Stimulated activated CD4-positive, alpha-beta T cell treated with anti-CD3 and anti-CD28 coated beads, Interleukin-1b, Interleukin-23, amount 100 ng/mL, for 1 hour (primary cell): ENCODE data around the gene PCGF1.

ENCODE experiments used
- DNase-seq, 2 donors: peaks; one replicate each; pipeline ENCODE4 v3.0.0-alpha.2; 2020; ENCODE audit warnings: low read depth in 2 of 2

Gene PCGF1

DNA sequence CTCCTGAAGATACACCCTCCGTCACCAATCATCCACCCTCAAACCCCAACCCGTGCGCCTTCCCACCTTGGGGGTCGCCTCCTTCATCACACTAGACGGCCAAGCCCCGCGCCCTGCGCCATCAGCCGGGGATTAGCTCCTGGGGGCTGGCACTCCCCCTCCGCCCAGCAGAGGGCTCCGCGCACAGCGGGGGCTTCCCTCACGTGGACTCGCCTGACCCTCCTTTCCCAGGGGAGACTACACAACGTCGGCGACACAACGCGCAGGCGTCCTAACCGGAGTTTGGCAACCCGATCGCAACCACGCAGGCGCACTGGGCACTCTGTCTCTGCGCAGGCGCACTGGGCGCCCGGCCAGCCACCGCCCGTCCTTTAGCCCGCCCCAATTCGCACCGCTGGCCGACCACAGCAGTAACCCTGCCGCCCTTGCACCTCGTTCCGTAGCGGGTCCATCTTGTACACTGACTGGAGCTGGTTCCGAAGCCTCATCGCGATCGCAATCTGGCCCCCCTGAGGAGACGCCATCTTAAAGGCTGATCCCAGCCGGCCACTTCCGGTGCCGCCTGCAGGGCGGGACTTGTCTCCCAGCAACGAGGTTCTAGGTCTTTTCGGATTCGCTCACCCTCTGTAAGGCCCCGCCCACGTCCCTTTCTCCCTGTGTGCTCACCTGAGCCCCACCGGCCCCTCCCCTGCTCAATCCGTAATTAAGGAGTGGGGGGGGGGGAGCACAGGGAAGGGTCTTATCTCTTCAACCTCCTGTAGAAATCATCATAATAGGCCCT lies at the start of gene PCGF1:
PCGF1 (minus strand) TSS at position 551 of the 781 bp plus-strand sequence; CDS start at position 524, 27 bp downstream.
- peak; percentile 94 to 99 for DNase-seq

DNA sequence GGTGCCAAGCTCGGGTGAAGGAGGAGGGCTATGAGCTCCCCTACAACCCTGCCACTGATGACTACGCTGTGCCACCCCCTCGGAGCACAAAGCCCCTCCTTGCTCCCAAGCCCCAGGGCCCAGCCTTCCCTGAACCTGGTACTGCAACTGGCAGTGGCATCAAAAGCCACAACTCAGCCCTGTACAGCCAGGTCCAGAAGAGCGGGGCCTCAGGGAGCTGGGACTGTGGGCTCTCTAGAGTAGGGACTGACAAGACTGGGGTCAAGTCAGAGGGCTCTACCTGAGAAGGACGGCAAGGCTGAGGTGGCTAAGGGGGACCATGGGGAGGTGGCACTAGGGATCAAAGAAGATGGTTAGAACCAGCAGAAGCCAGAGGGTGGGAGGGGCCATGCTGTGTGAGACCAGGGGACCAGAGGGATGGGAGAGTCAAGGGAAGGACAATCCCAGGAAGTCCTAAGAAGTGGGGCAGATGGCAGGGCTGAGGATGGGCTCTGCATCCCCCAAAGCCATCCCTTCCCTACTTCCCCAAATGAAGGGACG lies 49.4 kb upstream of the PCGF1 start:
- no peak for DNase-seq

- DNase-seq = no peak
Observed at GRCh38 chr2:74556159-74556558, 48.7 kb upstream of the PCGF1 start.

- no peak for DNase-seq
Observed at GRCh38 chr2:74555610-74556103, 48.2 kb upstream of the PCGF1 start.

DNA sequence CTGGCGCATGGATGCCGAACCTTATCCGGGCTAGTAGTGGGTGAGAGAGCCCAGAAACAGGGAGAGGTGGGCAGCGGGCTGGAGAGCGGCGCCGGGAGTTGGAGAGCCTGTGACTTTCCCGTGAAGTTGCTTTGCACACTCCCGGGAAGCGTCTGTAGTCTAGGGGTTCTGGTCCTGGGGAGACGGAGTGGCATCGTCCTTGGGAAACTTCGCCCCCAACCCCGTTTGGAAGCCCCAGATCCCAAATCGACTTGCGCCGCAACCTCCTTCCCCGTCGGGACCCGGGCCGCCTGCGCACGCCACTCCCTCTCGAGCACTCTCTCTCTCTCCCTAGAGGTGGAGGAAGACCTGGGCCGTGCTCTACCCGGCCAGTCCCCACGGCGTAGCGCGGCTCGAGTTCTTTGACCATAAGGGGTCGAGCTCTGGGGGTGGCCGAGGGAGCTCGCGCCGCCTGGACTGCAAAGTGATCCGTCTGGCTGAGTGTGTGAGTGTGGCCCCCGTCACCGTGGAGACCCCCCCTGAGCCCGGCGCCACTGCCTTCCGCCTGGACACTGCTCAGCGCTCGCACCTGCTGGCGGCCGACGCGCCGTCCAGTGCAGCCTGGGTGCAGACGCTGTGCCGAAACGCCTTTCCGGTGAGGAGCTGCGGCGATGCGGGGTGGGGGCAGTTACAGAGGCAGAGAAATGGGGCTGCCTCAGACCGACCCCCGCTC lies 47.5 kb upstream of the PCGF1 start:
- DNase-seq = no peak

DNA sequence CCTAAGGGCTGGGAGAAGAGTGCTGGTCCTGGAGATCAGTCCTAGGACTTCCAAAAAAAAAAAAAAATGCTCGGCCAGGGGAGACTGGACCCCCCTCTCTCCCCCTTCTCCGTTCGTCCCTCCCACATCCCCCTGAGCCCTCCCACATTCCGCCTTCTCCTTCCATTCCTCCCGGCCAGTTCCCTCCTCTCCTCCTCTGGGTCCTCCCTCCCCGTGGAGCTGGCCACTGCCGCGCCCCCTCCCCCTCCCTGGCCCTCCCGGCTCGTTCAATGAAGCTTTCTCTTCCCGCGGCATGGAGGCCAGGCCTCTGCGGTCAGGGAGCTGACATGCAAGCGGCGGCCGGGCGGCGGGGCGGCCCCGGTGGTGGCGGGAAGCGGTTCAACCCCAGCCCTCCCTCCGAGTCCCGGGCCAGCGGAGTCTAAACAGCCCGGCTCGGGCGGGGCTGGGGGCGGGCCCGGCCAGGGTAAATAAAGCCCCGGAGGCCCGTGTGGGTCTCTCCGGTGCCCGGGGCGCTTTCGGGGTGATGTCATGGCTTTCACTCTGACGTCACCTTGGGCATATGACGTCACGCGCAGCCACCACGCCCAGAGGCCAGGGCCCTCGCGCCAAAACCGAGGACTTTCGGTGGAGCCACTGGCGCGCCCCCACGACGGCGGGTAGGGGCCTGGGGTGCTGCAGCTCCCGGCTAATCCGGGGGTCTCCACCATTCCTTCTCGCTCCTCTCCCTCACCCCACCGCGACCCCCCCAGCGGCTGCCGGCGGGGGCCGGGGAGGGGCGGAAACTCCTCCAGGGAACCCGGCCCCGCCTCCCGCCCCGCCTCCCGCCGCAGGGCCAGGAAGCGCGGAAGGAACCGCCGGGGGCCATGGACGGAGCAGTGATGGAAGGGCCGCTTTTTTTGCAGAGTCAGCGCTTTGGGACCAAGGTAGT lies 46.7 kb upstream of the PCGF1 start, which contains the start of the genes DOK1 and LOXL3:
DOK1 (plus strand) TSS at position 829 of the 928 bp plus-strand sequence; CDS start at position 864, 35 bp downstream.
LOXL3 (minus strand) TSS at position 51 of the 928 bp plus-strand sequence. CDS start 1,308 bp downstream, outside the sequence.
- peak; percentile 58 to 82 for DNase-seq

- DNase-seq = no peak
Observed at GRCh38 chr2:74552914-74553811, 45.7 kb upstream of the PCGF1 start.

- DNase-seq = no peak
Observed at GRCh38 chr2:74551942-74552913, 44.7 kb upstream of the PCGF1 start.

DNA sequence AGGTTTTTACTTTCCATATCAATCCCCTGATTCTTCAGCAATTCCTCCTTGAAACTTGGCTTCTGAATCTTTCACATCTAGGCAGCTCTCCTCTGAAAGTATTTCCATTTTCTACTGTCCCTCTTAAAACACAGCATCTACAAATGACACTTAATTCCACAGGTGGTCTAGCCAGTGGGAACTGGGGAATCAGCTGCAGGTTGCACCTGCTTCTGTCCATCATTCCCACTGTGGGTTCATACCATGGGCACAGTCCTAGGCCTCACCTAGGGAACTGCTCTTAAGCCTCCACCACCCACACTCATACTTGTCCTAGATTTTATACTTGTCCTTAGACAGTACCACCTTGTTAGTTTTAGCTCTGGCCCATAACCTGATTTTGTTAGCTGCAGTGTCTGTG lies 44.0 kb upstream of the PCGF1 start:
- DNase-seq = no peak

GRCh38 chr2:74550231-74550630 lies 42.7 kb upstream of the PCGF1 start:
- DNase-seq = no peak

DNA sequence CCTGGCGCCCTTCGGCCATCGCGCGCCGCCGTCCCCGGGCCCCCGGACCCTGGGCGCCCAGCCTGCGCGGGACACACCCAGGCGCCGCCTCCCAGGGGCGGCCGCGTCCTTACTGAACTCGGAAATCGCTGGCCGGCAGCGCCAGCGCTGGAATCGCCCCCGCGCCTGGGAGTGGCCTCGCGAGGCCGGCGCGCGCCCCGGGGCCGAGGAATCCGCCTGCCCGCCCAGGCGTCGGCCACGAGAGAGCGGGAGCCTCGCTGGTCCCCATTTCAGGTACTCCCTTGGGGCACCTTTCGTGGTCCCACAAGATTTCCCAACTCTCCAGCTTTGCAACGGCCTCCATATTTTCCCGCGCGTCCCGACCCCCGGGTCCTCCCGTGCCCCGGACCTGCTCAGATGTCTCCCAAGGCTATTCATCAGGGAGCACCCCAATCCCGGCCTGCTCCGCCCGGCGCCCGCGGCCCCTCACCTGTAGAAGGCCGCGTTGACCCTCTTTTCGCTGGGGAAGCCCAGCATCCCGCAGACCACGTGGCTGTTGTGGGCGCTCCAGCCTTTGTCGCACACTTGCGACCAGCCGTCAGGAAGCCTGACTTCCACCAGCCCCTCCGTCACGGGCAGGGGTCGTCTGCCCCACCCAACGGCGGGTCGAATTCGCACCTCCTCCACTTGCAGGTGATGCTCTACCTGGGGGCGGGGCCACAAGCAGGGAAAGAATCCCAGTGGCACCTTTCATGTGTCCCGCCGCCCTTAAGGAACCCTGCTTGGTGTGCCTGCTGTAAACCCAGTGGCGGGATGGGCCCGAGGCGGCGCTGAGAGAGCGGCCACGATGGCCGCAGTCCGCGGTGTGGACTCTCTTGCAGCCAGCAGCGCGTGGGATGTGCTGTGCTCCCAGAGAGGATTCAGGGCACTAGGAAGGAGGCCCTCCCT lies 41.7 kb upstream of the PCGF1 start:
- no peak for DNase-seq

DNA sequence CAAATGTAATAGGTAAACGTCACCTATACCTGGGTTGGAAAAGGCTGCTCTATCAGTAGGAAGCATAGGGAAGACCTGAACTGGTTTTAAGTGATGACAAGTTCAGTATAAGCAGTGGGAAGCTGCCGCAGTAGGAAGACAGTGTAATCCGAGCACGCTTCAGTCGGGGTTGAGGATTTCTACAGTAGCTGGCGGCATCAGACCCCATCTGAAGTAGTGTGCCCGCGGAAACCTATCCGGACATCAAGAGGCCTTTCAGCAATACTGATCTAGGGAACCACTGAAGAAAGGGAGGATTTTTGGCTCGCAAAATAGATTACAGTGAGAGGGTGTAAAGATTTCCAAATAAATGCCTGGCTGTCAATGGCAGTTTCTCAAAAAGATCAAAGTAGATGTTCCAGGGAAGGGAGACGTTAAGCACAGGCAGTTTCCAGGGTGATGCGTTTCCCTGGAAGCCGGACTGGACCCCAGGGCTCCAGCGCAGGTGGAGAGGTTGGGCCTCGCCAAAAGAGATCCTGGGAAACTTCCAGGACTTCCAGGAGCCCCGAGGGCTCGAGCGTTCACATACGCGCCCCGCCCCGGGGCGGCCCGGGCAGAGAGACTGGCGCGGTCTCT lies 40.9 kb upstream of the PCGF1 start:
- DNase-seq = no peak

DNA sequence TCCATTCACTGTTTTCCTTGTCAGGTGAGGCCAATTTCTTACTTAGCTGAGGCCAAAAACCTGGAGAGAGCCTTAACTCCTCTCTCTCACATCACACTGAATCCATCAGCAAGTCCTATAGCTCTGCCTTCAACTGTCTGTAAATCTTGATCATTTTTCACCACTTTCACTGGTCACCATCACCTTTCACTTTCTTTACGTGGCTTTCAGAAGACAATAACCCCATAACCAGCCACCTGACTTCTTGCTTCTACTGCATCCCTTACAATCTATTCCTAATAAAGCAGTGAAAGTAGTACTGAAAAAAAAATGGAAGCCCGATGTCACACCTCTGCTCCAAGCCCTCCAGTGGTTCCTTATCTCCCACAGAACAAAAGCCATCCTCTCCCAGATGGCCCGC lies 38.5 kb upstream of the PCGF1 start:
- DNase-seq = no peak

DNA sequence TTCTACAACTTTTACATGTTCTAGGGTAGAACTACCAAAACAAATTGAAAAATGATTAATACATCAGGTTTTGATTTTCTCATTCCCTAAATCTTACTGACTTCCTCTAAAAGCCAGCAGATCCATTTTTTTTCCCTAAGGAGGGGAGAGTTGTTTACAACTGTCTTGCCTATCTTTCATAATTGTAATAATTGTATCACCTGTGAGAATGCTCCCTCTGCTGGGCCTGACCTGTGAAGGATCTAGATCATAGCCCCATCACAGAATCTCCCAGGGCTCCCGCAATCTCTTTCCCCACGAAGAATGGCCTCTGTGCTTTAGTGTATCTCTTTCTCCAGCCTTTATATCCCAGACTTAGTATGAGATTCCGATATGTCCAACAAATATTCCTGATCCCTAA lies 37.1 kb upstream of the PCGF1 start:
- DNase-seq = no peak

GRCh38 chr2:74542978-74543377 lies 35.5 kb upstream of the PCGF1 start:
- no peak for DNase-seq

- DNase-seq = no peak
Observed at GRCh38 chr2:74540291-74540690, 32.8 kb upstream of the PCGF1 start.

DNA sequence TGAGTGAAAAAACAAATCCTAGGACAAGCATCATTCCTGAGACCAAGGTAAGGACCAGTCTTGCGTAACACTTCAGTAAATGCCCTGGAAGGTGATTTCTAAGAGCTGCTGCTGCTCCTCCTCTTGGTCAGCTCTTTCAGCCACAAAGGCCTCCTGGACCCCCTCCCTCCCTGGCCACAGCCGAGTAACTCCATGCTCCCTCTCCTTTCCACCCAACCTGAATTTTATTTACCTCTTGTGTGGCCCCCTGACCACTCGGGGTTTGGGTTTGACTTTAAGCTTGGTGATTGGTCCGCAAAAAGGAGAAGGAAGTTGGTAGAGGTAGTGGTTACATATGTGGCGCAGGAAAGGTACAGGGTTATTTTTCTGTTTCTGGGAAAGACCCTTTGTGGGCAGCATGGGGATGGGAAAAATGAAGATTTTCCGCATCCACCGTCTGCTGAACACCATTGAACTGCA lies 31.4 kb upstream of the PCGF1 start:
- DNase-seq = no peak
